Activated naive CD4-positive, alpha-beta T cell treated with anti-CD3 and anti-CD28 coated beads, Interleukin-2, amount 50 U/mL, for 72 hours (primary cell): ENCODE data around the gene PDLIM4. TPM values are rescaled to one million over a fixed set of nuclear protein-coding genes. Genes with fewer than 3 reads are reported as not detected.

Experiments
- ATAC-seq, 2 donors: fragments of 150-1000 bp; cut with Tn5 transposase; 2 replicates each; pipeline ENCODE4 v1.10.0; 2021; ENCODE audit warnings: mild to moderate bottlenecking in 2 of 2, moderate library complexity in 2 of 2
- DNase-seq, 2 donors: peaks; one replicate each; pipeline ENCODE4 v3.0.0; 2021 to 2022; ENCODE audit warnings: low spot score in 2 of 2
- H3K27ac Mint-ChIP-seq, 2 donors: one replicate each; pipeline ENCODE4 v1.8.0; 2022; ENCODE audit warnings: mild to moderate bottlenecking in 2 of 2, mixed read lengths in 2 of 2
- H3K36me3 Mint-ChIP-seq, 2 donors: one replicate each; pipeline ENCODE4 v1.8.0; 2022; ENCODE audit warnings: mixed read lengths in 2 of 2
- H3K9me3 Mint-ChIP-seq, 2 donors: one replicate each; pipeline ENCODE4 v1.8.0; 2022; ENCODE audit warnings: mixed read lengths in 2 of 2
- total RNA-seq, 2 donors: library from RNA; stranded (reverse); gene quantifications; one replicate each; pipeline ENCODE4 v1.2.3, GENCODE V29; 2022

Gene PDLIM4
- total RNA-seq, 2 donors from 2014 or later = not detected

GRCh38 chr5:132259069-132259851 is 1.8 kb downstream of the PDLIM4 start:
- Mint-ChIP-seq H3K36me3 (no peaks in the 10 kb centered on the region), H3K9me3 (no peaks in the 10 kb centered on the region), H3K27ac (no peak overlapping the region)
- ATAC-seq = no peak
- peak in 1 of 2 donors; percentile 34 for DNase-seq

GRCh38 chr5:132260051-132260450 is 2.6 kb downstream of the PDLIM4 start:
- peak overlapping the region in 1 of 2 donors; percentile 36 for H3K27ac Mint-ChIP-seq
- ATAC-seq (peak; percentile 17 to 36), DNase-seq (peak in 1 of 2 donors; percentile 50)
- no peaks in the 10 kb centered on the region for H3K36me3 Mint-ChIP-seq
- H3K9me3 Mint-ChIP-seq = no peaks in the 10 kb centered on the region

GRCh38 chr5:132260714-132261551 is 3.4 kb downstream of the PDLIM4 start:
- no peaks in the 10 kb centered on the region for H3K36me3 Mint-ChIP-seq

GRCh38 chr5:132261881-132262845 is 4.7 kb downstream of the PDLIM4 start:
- Mint-ChIP-seq H3K27ac (no peak overlapping the region), H3K9me3 (no peaks in the 10 kb centered on the region), H3K36me3 (no peaks in the 10 kb centered on the region)
- DNase-seq (peak in 1 of 2 donors; percentile 47), ATAC-seq (no peak)

More at GRCh38 chr5:132260714-132261551, 3.4 kb downstream of the PDLIM4 start:
- Mint-ChIP-seq H3K9me3 (no peaks in the 10 kb centered on the region), H3K27ac (peak overlapping the region in 1 of 2 donors; percentile 36)
- ATAC-seq (peak; percentile 43 to 77), DNase-seq (peak; percentile 40 to 51)

GRCh38 chr5:132262882-132263547 is 5.5 kb downstream of the PDLIM4 start:
- no peaks in the 10 kb centered on the region for H3K9me3 Mint-ChIP-seq
- ATAC-seq = no peak

GRCh38 chr5:132263548-132264261 is 6.2 kb downstream of the PDLIM4 start:
- Mint-ChIP-seq H3K9me3 (no peaks in the 10 kb centered on the region), H3K36me3 (no peaks in the 10 kb centered on the region), H3K27ac (no peak overlapping the region)
- ATAC-seq (peak in 1 of 2 donors; percentile 75), DNase-seq (peak in 1 of 2 donors; percentile 52)

More at GRCh38 chr5:132262882-132263547, 5.5 kb downstream of the PDLIM4 start:
- Mint-ChIP-seq H3K36me3 (no peaks in the 10 kb centered on the region), H3K27ac (no peak overlapping the region)
- peak in 1 of 2 donors; percentile 49 for DNase-seq

GRCh38 chr5:132264546-132265335 is 7.2 kb downstream of the PDLIM4 start:
- no peak for DNase-seq
- Mint-ChIP-seq H3K36me3 (no peaks in the 10 kb centered on the region), H3K27ac (no peak overlapping the region), H3K9me3 (no peaks in the 10 kb centered on the region)
- ATAC-seq = no peak

GRCh38 chr5:132265336-132266030 is 8.0 kb downstream of the PDLIM4 start:
- H3K9me3 Mint-ChIP-seq = no peaks in the 10 kb centered on the region
- DNase-seq (peak in 1 of 2 donors; percentile 28), ATAC-seq (no peak)
- H3K36me3 Mint-ChIP-seq = no peaks in the 10 kb centered on the region
- H3K27ac Mint-ChIP-seq = no peak overlapping the region

GRCh38 chr5:132266031-132266835 is 8.7 kb downstream of the PDLIM4 start:
- H3K9me3 Mint-ChIP-seq = no peaks in the 10 kb centered on the region
- no peaks in the 10 kb centered on the region for H3K36me3 Mint-ChIP-seq
- H3K27ac Mint-ChIP-seq = no peak overlapping the region
- DNase-seq (peak in 1 of 2 donors; percentile 33), ATAC-seq (no peak)

GRCh38 chr5:132266836-132267160 is 9.3 kb downstream of the PDLIM4 start:
- Mint-ChIP-seq H3K36me3 (no peaks in the 10 kb centered on the region), H3K27ac (peak overlapping the region in 1 of 2 donors; percentile 20), H3K9me3 (no peaks in the 10 kb centered on the region)
- DNase-seq (peak in 1 of 2 donors; percentile 40), ATAC-seq (no peak)

GRCh38 chr5:132267166-132267739 is 9.8 kb downstream of the PDLIM4 start:
- DNase-seq = peak in 1 of 2 donors; percentile 43
- no peaks in the 10 kb centered on the region for H3K36me3 Mint-ChIP-seq
- H3K27ac Mint-ChIP-seq = peak overlapping the region in 1 of 2 donors; percentile 20
- ATAC-seq = no peak
- no peaks in the 10 kb centered on the region for H3K9me3 Mint-ChIP-seq

GRCh38 chr5:132267931-132268768 is 10.7 kb downstream of the PDLIM4 start:
- ATAC-seq = no peak
- no peaks in the 10 kb centered on the region for H3K36me3 Mint-ChIP-seq
- peak overlapping the region in 1 of 2 donors; percentile 29 for H3K27ac Mint-ChIP-seq
- H3K9me3 Mint-ChIP-seq = no peaks in the 10 kb centered on the region
- DNase-seq = no peak
